ENCODE data around the gene TAF4. TPM values are rescaled to one million over a fixed set of nuclear protein-coding genes. Genes with fewer than 3 reads are reported as not detected.

The TAF4 gene
- total and polyA plus RNA-seq, 2 of the 13 experiments (the other 11 are each of a cell fraction or from before 2014, with no cell fraction given) = 5.9 to 12.0 TPM

DNA sequence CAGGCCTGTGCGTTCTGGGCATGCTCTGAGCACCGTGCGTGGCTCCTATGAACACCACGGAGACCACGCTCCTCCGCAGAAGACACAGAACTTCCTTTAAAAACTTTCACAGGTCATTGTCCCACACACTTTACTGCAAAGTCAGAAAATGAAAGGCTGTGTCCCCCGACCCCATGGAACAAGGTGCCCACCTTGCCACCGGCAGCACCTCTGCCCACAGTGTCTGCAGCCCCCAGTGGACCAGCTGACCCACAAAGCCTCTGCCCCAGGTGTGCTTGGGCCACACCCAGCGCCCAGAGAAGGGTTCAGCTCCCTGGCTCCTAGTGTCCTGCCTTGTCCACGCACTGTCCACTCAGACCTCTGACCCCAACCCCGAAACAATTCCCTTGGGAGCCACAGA, 8.7 kb downstream of the TAF4 start:
- TF ChIP-seq, protein P1, sequence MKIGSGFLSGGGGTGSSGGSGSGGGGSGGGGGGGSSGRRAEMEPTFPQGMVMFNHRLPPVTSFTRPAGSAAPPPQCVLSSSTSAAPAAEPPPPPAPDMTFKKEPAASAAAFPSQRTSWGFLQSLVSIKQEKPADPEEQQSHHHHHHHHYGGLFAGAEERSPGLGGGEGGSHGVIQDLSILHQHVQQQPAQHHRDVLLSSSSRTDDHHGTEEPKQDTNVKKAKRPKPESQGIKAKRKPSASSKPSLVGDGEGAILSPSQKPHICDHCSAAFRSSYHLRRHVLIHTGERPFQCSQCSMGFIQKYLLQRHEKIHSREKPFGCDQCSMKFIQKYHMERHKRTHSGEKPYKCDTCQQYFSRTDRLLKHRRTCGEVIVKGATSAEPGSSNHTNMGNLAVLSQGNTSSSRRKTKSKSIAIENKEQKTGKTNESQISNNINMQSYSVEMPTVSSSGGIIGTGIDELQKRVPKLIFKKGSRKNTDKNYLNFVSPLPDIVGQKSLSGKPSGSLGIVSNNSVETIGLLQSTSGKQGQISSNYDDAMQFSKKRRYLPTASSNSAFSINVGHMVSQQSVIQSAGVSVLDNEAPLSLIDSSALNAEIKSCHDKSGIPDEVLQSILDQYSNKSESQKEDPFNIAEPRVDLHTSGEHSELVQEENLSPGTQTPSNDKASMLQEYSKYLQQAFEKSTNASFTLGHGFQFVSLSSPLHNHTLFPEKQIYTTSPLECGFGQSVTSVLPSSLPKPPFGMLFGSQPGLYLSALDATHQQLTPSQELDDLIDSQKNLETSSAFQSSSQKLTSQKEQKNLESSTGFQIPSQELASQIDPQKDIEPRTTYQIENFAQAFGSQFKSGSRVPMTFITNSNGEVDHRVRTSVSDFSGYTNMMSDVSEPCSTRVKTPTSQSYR (CRISPR knock-in tag; IDR thresholded peaks at IDR 0.05; ENCODE audit: borderline replicate concordance) = no peak
- TF ChIP-seq ADNP (CRISPR knock-in tag; IDR thresholded peaks at IDR 0.05) = no peak
- TF ChIP-seq EHMT2 (IDR thresholded peaks at IDR 0.05; ENCODE audit: borderline replicate concordance, low read depth, low read length) = no peak
- TF ChIP-seq, protein P2, sequence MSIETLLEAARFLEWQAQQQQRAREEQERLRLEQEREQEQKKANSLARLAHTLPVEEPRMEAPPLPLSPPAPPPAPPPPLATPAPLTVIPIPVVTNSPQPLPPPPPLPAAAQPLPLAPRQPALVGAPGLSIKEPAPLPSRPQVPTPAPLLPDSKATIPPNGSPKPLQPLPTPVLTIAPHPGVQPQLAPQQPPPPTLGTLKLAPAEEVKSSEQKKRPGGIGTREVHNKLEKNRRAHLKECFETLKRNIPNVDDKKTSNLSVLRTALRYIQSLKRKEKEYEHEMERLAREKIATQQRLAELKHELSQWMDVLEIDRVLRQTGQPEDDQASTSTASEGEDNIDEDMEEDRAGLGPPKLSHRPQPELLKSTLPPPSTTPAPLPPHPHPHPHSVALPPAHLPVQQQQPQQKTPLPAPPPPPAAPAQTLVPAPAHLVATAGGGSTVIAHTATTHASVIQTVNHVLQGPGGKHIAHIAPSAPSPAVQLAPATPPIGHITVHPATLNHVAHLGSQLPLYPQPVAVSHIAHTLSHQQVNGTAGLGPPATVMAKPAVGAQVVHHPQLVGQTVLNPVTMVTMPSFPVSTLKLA (IDR thresholded peaks at IDR 0.05) = no peak
- no peak for TF ChIP-seq KAT7 (CRISPR knock-in tag; IDR thresholded peaks at IDR 0.05; ENCODE audit: borderline replicate concordance)
- TF ChIP-seq MXD1 (CRISPR knock-in tag; IDR thresholded peaks at IDR 0.05) = no peak
- no peak for TF ChIP-seq SAP130 (CRISPR knock-in tag; IDR thresholded peaks at IDR 0.05; ENCODE audit: low read depth)
- no peak for TF ChIP-seq ZFP62 (CRISPR knock-in tag; IDR thresholded peaks at IDR 0.05)
- TF ChIP-seq BCL3 (CRISPR knock-in tag; IDR thresholded peaks at IDR 0.05) = no peak
- ChIA-PET POLR2A (no interaction called here), CTCF (ENCODE audit: low intra/inter-chr PET ratio, low total read pairs) (no interaction called here)
- 96% methylated on average over 11 of the region's 11 CpGs for WGBS (ENCODE audit: low lambda C conversion rate)
- in situ Hi-C loops (cut with HindIII; ENCODE audit: extremely low pct_ligation_motif_present, low pct_unique_long_range_greater_than_20kb) (no loop called here), intact Hi-C loops (cut with micrococcal nuclease; ENCODE audit: unreplicated experiment) (no loop called here)
- peaks cover 49% of the 10 kb centered on the region for H4K20me1 ChIP-seq (ENCODE audit: insufficient read depth, low read length)
- no peak overlapping the region for H3K9ac ChIP-seq (ENCODE audit: insufficient read depth, low read depth, low read length)
- BruUV-seq (replicated peaks) = no TSS peak
- ATAC-seq = no peak
- no peaks in the 10 kb centered on the region for H3K27me3 ChIP-seq (ENCODE audit: control insufficient read depth in 1 of 2, insufficient read depth in 2 of 2, low read length in 2 of 2)
- no peaks in the 10 kb centered on the region for H3K9me3 ChIP-seq (ENCODE audit: low read length)
- H3K36me3 ChIP-seq (replicated peaks in 1 of 2; ENCODE audit: control insufficient read depth in 1 of 2, insufficient read depth in 2 of 2, low read length in 2 of 2) = peaks cover 23 to 60% of the 10 kb centered on the region in 2 experiments
- no peak for DNase-seq (ENCODE audit: low spot score)
- FAIRE-seq = no peak
- no peak overlapping the region for H3K27ac ChIP-seq (ENCODE audit: extremely low read length, insufficient read depth, low read length)
- no peak overlapping the region for H3K4me3 ChIP-seq (replicated peaks in 1 of 3; ENCODE audit: insufficient read depth in 1 of 3, low read depth in 2 of 3, low read length in 3 of 3)
- no peak overlapping the region for H3K4me2 ChIP-seq (ENCODE audit: low read depth, low read length)
- peaks cover 86% of the 10 kb centered on the region for H3K79me2 ChIP-seq (ENCODE audit: insufficient read depth, low read length)
- H3K4me1 ChIP-seq (ENCODE audit: insufficient read depth, low read length) = peaks cover 12% of the 10 kb centered on the region
- no peak overlapping the region for H2AFZ ChIP-seq (ENCODE audit: low read length)

Data from HepG2 (cell line).